HepG2 (cell line): ENCODE measurements around the gene HSPB9. TPM values are rescaled to one million over a fixed set of nuclear protein-coding genes. Genes with fewer than 3 reads are reported as not detected.

Experiments
- BRCA1 ChIP-seq: sonication (generic); formaldehyde crosslinking; IDR thresholded peaks from 2 replicates; pipeline ENCODE4 v1.4.0; 2020; ENCODE audit warnings: missing genetic modification reagents
- HNF4A ChIP-seq: sonication (generic); formaldehyde crosslinking; IDR thresholded peaks from 2 replicates; pipeline ENCODE4 v1.4.0; 2020; ENCODE audit warnings: missing genetic modification reagents
- HOXA9 ChIP-seq: sonication (generic); formaldehyde crosslinking; IDR thresholded peaks from 2 replicates; pipeline ENCODE4 v1.8.1; 2022; ENCODE audit warnings: missing genetic modification reagents, mild to moderate bottlenecking, moderate library complexity, borderline replicate concordance
- KDM3A ChIP-seq: IDR thresholded peaks from 2 replicates; pipeline ENCODE4 v1.6.1; 2018; ENCODE audit warnings: low read depth, missing compliant biosample characterization
- PAF1 ChIP-seq: IDR thresholded peaks from 2 replicates; pipeline ENCODE4 v1.6.1; 2016; ENCODE audit warnings: missing genetic modification reagents, missing compliant biosample characterization
- POGZ ChIP-seq: sonication (generic); formaldehyde crosslinking; IDR thresholded peaks from 2 replicates; pipeline ENCODE4 v1.4.0; 2020; ENCODE audit warnings: mild to moderate bottlenecking, missing genetic modification reagents
- RFX3 ChIP-seq: IDR thresholded peaks from 2 replicates; pipeline ENCODE4 v1.6.1; 2016; ENCODE audit warnings: missing biosample characterization, missing genetic modification reagents
- RNF2 ChIP-seq: fragments of 450-650 bp; conservative IDR thresholded peaks from 2 replicates; pipeline ENCODE4 v1.6.1; 2016; ENCODE audit warnings: low read depth
- SIN3B ChIP-seq: fragments of 150-350 bp; IDR thresholded peaks from 2 replicates; pipeline ENCODE4 v1.6.1; 2014; ENCODE audit warnings: low read length
- SSRP1 ChIP-seq: IDR thresholded peaks from 2 replicates; pipeline ENCODE4 v1.6.1; 2016; ENCODE audit warnings: control low read depth
- TEAD2 ChIP-seq: sonication (generic); formaldehyde crosslinking; IDR thresholded peaks from 2 replicates; pipeline ENCODE4 v1.9.0; 2021; ENCODE audit warnings: missing genetic modification reagents
- ZBTB7B ChIP-seq: sonication (generic); formaldehyde crosslinking; IDR thresholded peaks from 2 replicates; pipeline ENCODE4 v1.4.0; 2020; ENCODE audit warnings: missing genetic modification reagents
- ZFP1 ChIP-seq: IDR thresholded peaks from 2 replicates; pipeline ENCODE4 v1.6.1; 2016
- ZNF17 ChIP-seq: sonication (generic); formaldehyde crosslinking; IDR thresholded peaks from 2 replicates; pipeline ENCODE4 v1.5.0; 2020; ENCODE audit warnings: mild to moderate bottlenecking, missing genetic modification reagents
- ZNF292 ChIP-seq: sonication (generic); formaldehyde crosslinking; IDR thresholded peaks from 2 replicates; pipeline ENCODE4 v1.8.1; 2022; ENCODE audit warnings: mild to moderate bottlenecking, low read depth, missing genetic modification reagents, borderline replicate concordance
- ZNF567 ChIP-seq: sonication (generic); formaldehyde crosslinking; IDR thresholded peaks from 2 replicates; pipeline ENCODE4 v1.8.1; 2023; ENCODE audit warnings: mild to moderate bottlenecking, missing genetic modification reagents, borderline replicate concordance
- ZNF775 ChIP-seq: sonication (generic); formaldehyde crosslinking; IDR thresholded peaks from 2 replicates; pipeline ENCODE4 v1.4.0; 2020; ENCODE audit warnings: missing genetic modification reagents, mild to moderate bottlenecking, moderate library complexity, borderline replicate concordance
- polyA plus RNA-seq, 8 experiments: library from polyadenylated mRNA; depleted of rRNA in 3 of 8; stranded (reverse) in 7 of 8; unstranded in 1 of 8; fragments of >200 nt; fragmentation: Illumina TruSeq in 4 of 8; extraction: Trizol in 4 of 8; gene quantifications; 2 replicates each; pipeline versions ENCODE4 v1.2.1 to v1.2.3, GENCODE V29; 2011 to 2016; ENCODE audit warnings: low read depth in 4 of 8, missing spikeins in 1 of 8, mixed read lengths in 1 of 8; ENCODE audit not compliant: insufficient read depth in 1 of 8
- total RNA-seq, 5 experiments: library from RNA; depleted of rRNA; stranded (reverse); fragments of >200 nt; fragmentation: Illumina TruSeq; extraction: Trizol; gene quantifications; 2 replicates each; pipeline ENCODE4 v1.2.3, GENCODE V29; 2016; ENCODE audit warnings: low read depth in 1 of 5
- TF ChIP-seq, protein P1 (sequence below): sonication (generic); formaldehyde crosslinking; IDR thresholded peaks from 2 replicates; pipeline ENCODE4 v1.8.0; 2022; ENCODE audit warnings: low read depth, missing genetic modification reagents
- TF ChIP-seq, protein P2 (sequence below): sonication (generic); formaldehyde crosslinking; IDR thresholded peaks from 2 replicates; pipeline ENCODE4 v1.4.0; 2020; ENCODE audit warnings: missing genetic modification reagents
- TF ChIP-seq, protein P3 (sequence below): sonication (generic); formaldehyde crosslinking; IDR thresholded peaks from 2 replicates; pipeline ENCODE4 v1.5.1; 2020; ENCODE audit warnings: missing genetic modification reagents, mild to moderate bottlenecking, borderline replicate concordance
- TF ChIP-seq, protein P4 (sequence below): sonication (generic); formaldehyde crosslinking; IDR thresholded peaks from 2 replicates; pipeline ENCODE4 v1.5.0; 2020; ENCODE audit warnings: missing genetic modification reagents
- TF ChIP-seq, protein P5 (sequence below): sonication (generic); formaldehyde crosslinking; IDR thresholded peaks from 2 replicates; pipeline ENCODE4 v1.8.0; 2022; ENCODE audit warnings: missing genetic modification reagents, low read depth, mild to moderate bottlenecking, borderline replicate concordance
- TF ChIP-seq, protein P6 (sequence below): sonication (generic); formaldehyde crosslinking; IDR thresholded peaks from 2 replicates; pipeline ENCODE4 v1.8.1; 2022; ENCODE audit warnings: low read depth, mild to moderate bottlenecking, missing genetic modification reagents

Gene HSPB9
- total and polyA plus RNA-seq, 2 of the 13 experiments (the other 11 are each of a cell fraction or from before 2014, with no cell fraction given), result 0.05 to 0.24 TPM

DNA sequence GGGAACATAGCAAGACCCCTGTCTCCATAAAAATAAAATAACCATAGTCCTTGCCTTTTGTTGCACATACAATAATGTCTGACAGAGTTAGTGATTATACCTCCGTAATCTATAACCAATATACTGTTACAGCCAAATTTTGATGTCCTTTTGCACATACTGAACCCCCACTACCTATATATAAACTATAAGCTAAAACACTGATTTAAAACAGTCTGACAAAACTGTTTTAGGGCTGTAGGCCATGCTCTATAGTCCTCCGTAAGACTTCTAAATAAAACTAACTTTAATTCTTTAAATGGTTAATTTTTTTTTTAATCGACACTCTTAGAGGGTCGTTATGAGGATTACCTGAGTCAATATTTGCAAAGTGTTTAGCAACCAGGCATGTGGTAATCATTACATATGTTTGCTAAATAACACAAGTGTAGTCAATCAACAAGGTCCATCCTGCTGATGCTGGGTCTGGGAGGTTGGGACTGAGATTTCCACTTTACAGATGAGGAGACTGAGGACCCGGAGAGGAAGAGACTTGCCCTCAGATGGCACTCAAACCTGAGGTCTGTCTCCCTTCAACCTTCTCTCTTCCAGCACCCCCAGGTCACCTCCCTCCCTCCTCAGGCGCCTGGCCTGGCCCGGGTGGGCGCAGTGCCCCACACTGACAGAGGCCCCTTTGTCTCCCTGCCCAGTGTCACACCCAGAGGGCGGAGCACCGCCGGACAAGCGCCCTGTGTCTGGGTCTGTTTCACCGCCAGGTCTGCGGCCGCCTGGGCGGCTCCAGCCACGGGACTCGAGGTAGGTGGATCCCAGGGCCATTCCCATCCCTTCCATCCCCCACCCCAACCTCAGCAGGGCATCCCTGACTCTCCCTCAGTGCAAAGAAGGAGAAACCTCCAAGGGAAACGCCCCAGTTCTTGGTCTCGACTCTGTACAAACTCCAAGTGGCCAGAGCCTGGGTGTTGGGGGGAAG, 34.6 kb upstream of the HSPB9 start (continued):
- TF ChIP-seq, protein P1, sequence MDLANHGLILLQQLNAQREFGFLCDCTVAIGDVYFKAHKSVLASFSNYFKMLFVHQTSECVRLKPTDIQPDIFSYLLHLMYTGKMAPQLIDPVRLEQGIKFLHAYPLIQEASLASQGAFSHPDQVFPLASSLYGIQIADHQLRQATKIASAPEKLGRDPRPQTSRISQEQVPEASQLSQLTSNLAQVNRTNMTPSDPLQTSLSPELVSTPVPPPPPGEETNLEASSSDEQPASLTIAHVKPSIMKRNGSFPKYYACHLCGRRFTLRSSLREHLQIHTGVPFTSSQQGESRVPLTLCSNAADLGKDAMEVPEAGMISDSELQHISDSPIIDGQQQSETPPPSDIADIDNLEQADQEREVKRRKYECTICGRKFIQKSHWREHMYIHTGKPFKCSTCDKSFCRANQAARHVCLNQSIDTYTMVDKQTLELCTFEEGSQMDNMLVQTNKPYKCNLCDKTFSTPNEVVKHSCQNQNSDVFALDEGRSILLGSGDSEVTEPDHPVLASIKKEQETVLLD (CRISPR knock-in tag), result no peak
- TF ChIP-seq, protein P2, sequence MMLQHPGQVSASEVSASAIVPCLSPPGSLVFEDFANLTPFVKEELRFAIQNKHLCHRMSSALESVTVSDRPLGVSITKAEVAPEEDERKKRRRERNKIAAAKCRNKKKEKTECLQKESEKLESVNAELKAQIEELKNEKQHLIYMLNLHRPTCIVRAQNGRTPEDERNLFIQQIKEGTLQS (CRISPR knock-in tag), result no peak
- TF ChIP-seq, protein P3, sequence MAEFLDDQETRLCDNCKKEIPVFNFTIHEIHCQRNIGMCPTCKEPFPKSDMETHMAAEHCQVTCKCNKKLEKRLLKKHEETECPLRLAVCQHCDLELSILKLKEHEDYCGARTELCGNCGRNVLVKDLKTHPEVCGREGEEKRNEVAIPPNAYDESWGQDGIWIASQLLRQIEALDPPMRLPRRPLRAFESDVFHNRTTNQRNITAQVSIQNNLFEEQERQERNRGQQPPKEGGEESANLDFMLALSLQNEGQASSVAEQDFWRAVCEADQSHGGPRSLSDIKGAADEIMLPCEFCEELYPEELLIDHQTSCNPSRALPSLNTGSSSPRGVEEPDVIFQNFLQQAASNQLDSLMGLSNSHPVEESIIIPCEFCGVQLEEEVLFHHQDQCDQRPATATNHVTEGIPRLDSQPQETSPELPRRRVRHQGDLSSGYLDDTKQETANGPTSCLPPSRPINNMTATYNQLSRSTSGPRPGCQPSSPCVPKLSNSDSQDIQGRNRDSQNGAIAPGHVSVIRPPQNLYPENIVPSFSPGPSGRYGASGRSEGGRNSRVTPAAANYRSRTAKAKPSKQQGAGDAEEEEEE (CRISPR knock-in tag), result no peak
- TF ChIP-seq KDM3A (CRISPR knock-in tag), result 0 out of 2 replicates have a peak, but pooled peaks have one; percentile 57
- no peak; the same call in none of the 2 replicates for TF ChIP-seq ZNF292 (CRISPR knock-in tag)
- no peak for TF ChIP-seq HOXA9 (CRISPR knock-in tag)
- no peak for TF ChIP-seq BRCA1 (CRISPR knock-in tag)
- peak; percentile 95 for TF ChIP-seq ZBTB7B (CRISPR knock-in tag)
- TF ChIP-seq, protein P4, sequence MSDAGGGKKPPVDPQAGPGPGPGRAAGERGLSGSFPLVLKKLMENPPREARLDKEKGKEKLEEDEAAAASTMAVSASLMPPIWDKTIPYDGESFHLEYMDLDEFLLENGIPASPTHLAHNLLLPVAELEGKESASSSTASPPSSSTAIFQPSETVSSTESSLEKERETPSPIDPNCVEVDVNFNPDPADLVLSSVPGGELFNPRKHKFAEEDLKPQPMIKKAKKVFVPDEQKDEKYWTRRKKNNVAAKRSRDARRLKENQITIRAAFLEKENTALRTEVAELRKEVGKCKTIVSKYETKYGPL (CRISPR knock-in tag), result no peak
- TF ChIP-seq RNF2, result no peak
- no peak for TF ChIP-seq ZNF17 (CRISPR knock-in tag)
- TF ChIP-seq RFX3 (CRISPR knock-in tag), result no peak
- TF ChIP-seq ZFP1 (CRISPR knock-in tag), result no peak
- TF ChIP-seq TEAD2 (CRISPR knock-in tag), result no peak
- no peak for TF ChIP-seq PAF1 (CRISPR knock-in tag)
- peak; percentile 33; the same call in 1 of the 2 replicates for TF ChIP-seq HNF4A
- no peak for TF ChIP-seq SIN3B
- no peak for TF ChIP-seq ZNF775 (CRISPR knock-in tag)
- TF ChIP-seq ZNF567 (CRISPR knock-in tag), result no peak
- TF ChIP-seq, protein P5, sequence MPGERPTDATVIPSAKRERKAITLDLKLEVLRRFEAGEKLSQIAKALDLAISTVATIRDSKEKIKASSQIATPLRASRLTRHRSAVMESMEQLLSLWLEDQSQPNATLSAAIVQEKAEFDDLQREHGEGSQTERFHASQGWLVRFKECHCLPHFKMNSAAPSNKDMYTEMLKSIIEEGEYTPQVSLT, result no peak
- TF ChIP-seq SSRP1 (CRISPR knock-in tag), result peak; percentile 87
- TF ChIP-seq POGZ (CRISPR knock-in tag), result 0 out of 2 replicates have a peak, but pooled peaks have one; percentile 38
- TF ChIP-seq, protein P6, sequence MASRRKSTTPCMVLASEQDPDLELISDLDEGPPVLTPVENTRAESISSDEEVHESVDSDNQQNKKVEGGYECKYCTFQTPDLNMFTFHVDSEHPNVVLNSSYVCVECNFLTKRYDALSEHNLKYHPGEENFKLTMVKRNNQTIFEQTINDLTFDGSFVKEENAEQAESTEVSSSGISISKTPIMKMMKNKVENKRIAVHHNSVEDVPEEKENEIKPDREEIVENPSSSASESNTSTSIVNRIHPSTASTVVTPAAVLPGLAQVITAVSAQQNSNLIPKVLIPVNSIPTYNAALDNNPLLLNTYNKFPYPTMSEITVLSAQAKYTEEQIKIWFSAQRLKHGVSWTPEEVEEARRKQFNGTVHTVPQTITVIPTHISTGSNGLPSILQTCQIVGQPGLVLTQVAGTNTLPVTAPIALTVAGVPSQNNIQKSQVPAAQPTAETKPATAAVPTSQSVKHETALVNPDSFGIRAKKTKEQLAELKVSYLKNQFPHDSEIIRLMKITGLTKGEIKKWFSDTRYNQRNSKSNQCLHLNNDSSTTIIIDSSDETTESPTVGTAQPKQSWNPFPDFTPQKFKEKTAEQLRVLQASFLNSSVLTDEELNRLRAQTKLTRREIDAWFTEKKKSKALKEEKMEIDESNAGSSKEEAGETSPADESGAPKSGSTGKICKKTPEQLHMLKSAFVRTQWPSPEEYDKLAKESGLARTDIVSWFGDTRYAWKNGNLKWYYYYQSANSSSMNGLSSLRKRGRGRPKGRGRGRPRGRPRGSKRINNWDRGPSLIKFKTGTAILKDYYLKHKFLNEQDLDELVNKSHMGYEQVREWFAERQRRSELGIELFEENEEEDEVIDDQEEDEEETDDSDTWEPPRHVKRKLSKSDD (CRISPR knock-in tag), result no peak
